Spleen (tissue), 7 donors: ENCODE results near the gene GCM1.
"Not testable (repeated sequence)": the region's sequence is repeated elsewhere in the genome, so short reads cannot be mapped to it uniquely, and the experiment has no call there.

Experiments
- CTCF ChIP-seq, 11 experiments: fragments of 200-600 bp in 7 of 11; fragments of 450-650 bp in 4 of 11; sonication (generic) in 4 of 11; IDR thresholded peaks in 8 of 11; conservative IDR thresholded peaks in 3 of 11; 1 replicate in 7 of 11; 2 replicates in 4 of 11; pipeline versions ENCODE4 v1.4.0 to v1.8.0; 2016 to 2021; ENCODE audit warnings: antibody characterized with exemption in 11 of 11, inconsistent platforms in 4 of 11, mild to moderate bottlenecking in 1 of 11
- POLR2AphosphoS5 ChIP-seq, 3 donors: sonication (generic); formaldehyde crosslinking; IDR thresholded peaks; one replicate each; pipeline ENCODE4 v1.5.1; 2017; ENCODE audit warnings: antibody characterized with exemption in 3 of 3
- donor health status: DM: no; HTN: no; CAD: no; lungs with moderate emphysema.
- donor health status: DM: no; HTN: no; CAD: no.
- donor health status: DM: no; HTN: no; CAD: no.

- TF ChIP-seq CTCF (IDR thresholded peaks at IDR 0.05 in 8 of 11, conservative IDR thresholded peaks at IDR 0.05 in 3 of 11); POLR2AphosphoS5 (IDR thresholded peaks at IDR 0.05): not testable (repeated sequence)
These were observed 9.4 kb upstream of the GCM1 start for GRCh38 chr6:53158076-53158475.
